H1 (cell line): Measurements from ENCODE around the gene RPS6KA4. TPM values are rescaled to one million over a fixed set of nuclear protein-coding genes. Genes with fewer than 3 reads are reported as not detected.

ENCODE experiments used
- CTCF ChIA-PET: fragments of 300-600 bp; sonication (Branson Sonifier 250); formaldehyde crosslinking; loops from one replicate; lab custom pipeline; 2021; ENCODE audit not compliant: partially characterized antibody; lab: Charles Lee
- POLR2A ChIA-PET: fragments of 300-600 bp; sonication (Branson Sonifier 250); formaldehyde crosslinking; loops from one replicate; lab custom pipeline; 2021; ENCODE audit warnings: inconsistent platforms; ENCODE audit not compliant: partially characterized antibody; lab: Charles Lee
- DNase-seq, 2 experiments: peaks; one replicate each; pipeline versions ENCODE4 v3.0.0 to v3.0.0-alpha.2; 2010 to 2022; ENCODE audit warnings: low spot score in 2 of 2, low read depth in 1 of 2, mixed read lengths in 1 of 2
- FAIRE-seq: peaks from 2 replicates; lab custom pipeline; 2011; peaks lifted over from hg19 to GRCh38; lab: Jason Lieb, UNC
- H2AFZ ChIP-seq: 2 replicates; pipeline ENCODE4 v1.8.1; 2012; ENCODE audit warnings: low read length, inconsistent platforms
- H2AK5ac ChIP-seq: 2 replicates; pipeline ENCODE4 v1.6.1; 2013; ENCODE audit warnings: low read depth, low read length
- H2BK120ac ChIP-seq: replicated peaks from 2 replicates; pipeline ENCODE3; 2013; ENCODE audit warnings: low read depth, low read length, inconsistent platforms
- H2BK12ac ChIP-seq: 2 replicates; pipeline ENCODE4 v1.6.1; 2013; ENCODE audit warnings: low read depth, low read length
- H2BK15ac ChIP-seq: 2 replicates; pipeline ENCODE4 v1.6.1; 2013; ENCODE audit warnings: low read length
- H2BK20ac ChIP-seq: 2 replicates; pipeline ENCODE4 v1.6.1; 2013; ENCODE audit warnings: low read length
- H2BK5ac ChIP-seq: 2 replicates; pipeline ENCODE4 v1.6.1; 2013; ENCODE audit warnings: low read depth, low read length
- H3K14ac ChIP-seq: 2 replicates; pipeline ENCODE4 v1.6.1; 2013; ENCODE audit warnings: inconsistent platforms; ENCODE audit not compliant: insufficient read length
- H3K18ac ChIP-seq: 2 replicates; pipeline ENCODE4 v1.6.1; 2013; ENCODE audit warnings: low read length; ENCODE audit errors: extremely low read depth
- H3K23ac ChIP-seq: 2 replicates; pipeline ENCODE4 v1.6.1; 2013; ENCODE audit warnings: inconsistent platforms; ENCODE audit not compliant: insufficient read length
- H3K23me2 ChIP-seq: 2 replicates; pipeline ENCODE4 v1.6.1; 2013; ENCODE audit warnings: low read depth, low read length
- H3K27ac ChIP-seq: 2 replicates; pipeline ENCODE4 v1.6.1; 2011; ENCODE audit warnings: low read depth, low read length, inconsistent platforms
- H3K27me3 ChIP-seq, 4 experiments: replicated peaks in 1 of 4; 1 replicate in 1 of 4; 2 replicates in 3 of 4; pipeline versions ENCODE4 v1.6.1 to v1.8.1; 2011 to 2013; ENCODE audit warnings: low read length in 3 of 4, mild to moderate bottlenecking in 3 of 4, inconsistent platforms in 2 of 4, mixed read lengths in 2 of 4, moderate library complexity in 1 of 4; ENCODE audit not compliant: control insufficient read depth in 3 of 4, insufficient read depth in 3 of 4; ENCODE audit errors: extremely low read depth in 1 of 4
- H3K36me3 ChIP-seq, 4 experiments: 2 replicates each; pipeline versions ENCODE4 v1.6.1 to v1.8.1; 2011 to 2013; ENCODE audit warnings: mild to moderate bottlenecking in 4 of 4, low read length in 3 of 4, moderate library complexity in 2 of 4, control low read depth in 1 of 4, inconsistent platforms in 1 of 4; ENCODE audit not compliant: insufficient read depth in 4 of 4, control insufficient read depth in 2 of 4
- H3K4ac ChIP-seq: replicated peaks from 2 replicates; pipeline ENCODE3; 2013; ENCODE audit warnings: low read length, low read depth, mixed read lengths, inconsistent platforms; ENCODE audit not compliant: insufficient read length
- H3K4me1 ChIP-seq, 4 experiments: replicated peaks in 1 of 4; 1 replicate in 1 of 4; 2 replicates in 3 of 4; pipeline versions ENCODE4 v1.6.1 to v1.8.1; 2011 to 2013; ENCODE audit warnings: low read length in 3 of 4, inconsistent platforms in 2 of 4, mixed read lengths in 1 of 4; ENCODE audit not compliant: insufficient read depth in 4 of 4, control insufficient read depth in 3 of 4
- H3K4me2 ChIP-seq, 2 experiments: 2 replicates each; pipeline versions ENCODE4 v1.6.1 to v1.8.1; 2011 to 2013; ENCODE audit warnings: low read depth in 2 of 2, low read length in 2 of 2, control low read depth in 1 of 2, inconsistent platforms in 1 of 2, mild to moderate bottlenecking in 1 of 2; ENCODE audit not compliant: insufficient read depth in 1 of 2
- H3K4me3 ChIP-seq, 4 experiments: fragments of 200-600, 300-600 bp in 1 of 4; sonication (generic), shearing (Covaris generic), sonication (Bioruptor Twin) in 1 of 4; 2 replicates each; pipeline versions ENCODE4 v1.5.1 to v1.8.1; 2011 to 2016; ENCODE audit warnings: low read length in 4 of 4, low read depth in 3 of 4, control low read depth in 2 of 4, inconsistent platforms in 2 of 4, mild to moderate bottlenecking in 2 of 4, mixed read lengths in 1 of 4, moderate library complexity in 1 of 4; ENCODE audit not compliant: insufficient read depth in 2 of 4; ENCODE audit errors: extremely low read depth in 1 of 4
- H3K56ac ChIP-seq: replicated peaks from 2 replicates; pipeline ENCODE3; 2013; ENCODE audit warnings: low read depth, mild to moderate bottlenecking, mixed read lengths, low read length, inconsistent platforms; ENCODE audit not compliant: insufficient read length
- H3K79me1 ChIP-seq: 2 replicates; pipeline ENCODE4 v1.6.1; 2013; ENCODE audit warnings: low read depth, low read length, control low read depth
- H3K79me2 ChIP-seq, 2 experiments: 2 replicates each; pipeline versions ENCODE4 v1.6.1 to v1.8.1; 2012 to 2013; ENCODE audit warnings: low read length in 2 of 2, mild to moderate bottlenecking in 2 of 2, inconsistent platforms in 1 of 2; ENCODE audit not compliant: insufficient read depth in 2 of 2, control insufficient read depth in 1 of 2
- H3K9ac ChIP-seq, 4 experiments: replicated peaks in 1 of 4; 1 replicate in 1 of 4; 2 replicates in 3 of 4; pipeline versions ENCODE4 v1.6.1 to v1.8.1; 2011 to 2013; ENCODE audit warnings: low read depth in 3 of 4, low read length in 3 of 4, control low read depth in 2 of 4, mild to moderate bottlenecking in 2 of 4, moderate library complexity in 2 of 4, inconsistent platforms in 1 of 4; ENCODE audit errors: extremely low read depth in 1 of 4
- H3K9me3 ChIP-seq, 2 experiments: 2 replicates each; pipeline versions ENCODE4 v1.6.1 to v1.8.1; 2012 to 2013; ENCODE audit warnings: mild to moderate bottlenecking in 2 of 2, moderate library complexity in 2 of 2, control low read depth in 1 of 2, inconsistent platforms in 1 of 2, low read depth in 1 of 2, low read length in 1 of 2, mixed read lengths in 1 of 2; ENCODE audit not compliant: insufficient read depth in 2 of 2
- H4K20me1 ChIP-seq, 2 experiments: replicated peaks in 1 of 2; 2 replicates each; pipeline versions ENCODE3 to v1.8.1; 2011 to 2013; ENCODE audit warnings: inconsistent platforms in 2 of 2, low read length in 2 of 2, mild to moderate bottlenecking in 1 of 2; ENCODE audit not compliant: insufficient read depth in 2 of 2, control insufficient read depth in 1 of 2
- H4K5ac ChIP-seq: 2 replicates; pipeline ENCODE4 v1.6.1; 2013; ENCODE audit warnings: low read length, low read depth, mixed read lengths, inconsistent platforms; ENCODE audit not compliant: insufficient read length
- H4K8ac ChIP-seq: 2 replicates; pipeline ENCODE4 v1.8.0; 2013; ENCODE audit warnings: mild to moderate bottlenecking, moderate library complexity, low read length, inconsistent platforms; ENCODE audit not compliant: insufficient read depth; ENCODE audit errors: extremely low read depth
- H4K91ac ChIP-seq: replicated peaks from 2 replicates; pipeline ENCODE3; 2013; ENCODE audit warnings: low read length, mixed read lengths, inconsistent platforms; ENCODE audit not compliant: insufficient read length
- CBX8 ChIP-seq: fragments of 300-800, 300-1000 bp; sonication (generic); IDR thresholded peaks from 2 replicates; pipeline ENCODE4 v1.7.1; 2016; ENCODE audit warnings: low read depth, low read length, borderline replicate concordance
- EP300 ChIP-seq, 2 experiments: IDR thresholded peaks; 1 replicate in 1 of 2; 2 replicates in 1 of 2; pipeline ENCODE4 v1.6.1; 2011 to 2012; ENCODE audit warnings: low read depth in 2 of 2, low read length in 2 of 2, mild to moderate bottlenecking in 2 of 2, borderline replicate concordance in 1 of 2, inconsistent platforms in 1 of 2, moderate library complexity in 1 of 2
- EZH2 ChIP-seq: fragments of 200-600 bp; sonication (generic); IDR thresholded peaks from 2 replicates; pipeline ENCODE4 v1.7.1; 2012; ENCODE audit warnings: low read depth, mild to moderate bottlenecking, moderate library complexity, low read length, inconsistent platforms; ENCODE audit not compliant: severe bottlenecking
- JUN ChIP-seq: IDR thresholded peaks from 2 replicates; pipeline ENCODE4 v1.6.1; 2011; ENCODE audit warnings: low read depth, mild to moderate bottlenecking, improper control_type of control experiment, low read length
- KDM5A ChIP-seq: fragments of 200-600 bp; IDR thresholded peaks from 2 replicates; pipeline ENCODE4 v1.7.1; 2012; ENCODE audit warnings: mild to moderate bottlenecking, low read length, inconsistent platforms, mixed read lengths
- MAX ChIP-seq: IDR thresholded peaks from 2 replicates; pipeline ENCODE4 v1.6.1; 2012; ENCODE audit warnings: inconsistent platforms
- NANOG ChIP-seq: IDR thresholded peaks from 2 replicates; pipeline ENCODE4 v1.6.1; 2011; ENCODE audit warnings: low read length, low read depth, mild to moderate bottlenecking, inconsistent platforms; ENCODE audit not compliant: insufficient read depth, poor library complexity, severe bottlenecking
- NRF1 ChIP-seq: IDR thresholded peaks from 2 replicates; pipeline ENCODE4 v1.6.1; 2011; ENCODE audit warnings: mild to moderate bottlenecking, low read depth, low read length, improper control_type of control experiment
- SIRT6 ChIP-seq: IDR thresholded peaks from one replicate; pipeline ENCODE4 v1.7.1; 2012; ENCODE audit warnings: low read length, inconsistent platforms
- SP1 ChIP-seq: IDR thresholded peaks from 2 replicates; pipeline ENCODE4 v1.6.1; 2011; ENCODE audit warnings: low read depth, low read length
- TEAD4 ChIP-seq: IDR thresholded peaks from 2 replicates; pipeline ENCODE4 v1.6.1; 2012; ENCODE audit warnings: low read depth, low read length, inconsistent platforms, mixed read lengths
- YY1 ChIP-seq: IDR thresholded peaks from 2 replicates; pipeline ENCODE4 v1.6.1; 2011; ENCODE audit warnings: low read depth, mild to moderate bottlenecking, low read length
- WGBS, 2 experiments: shearing (Covaris generic) in 1 of 2; methylation state at CpG; one replicate each; pipeline versions ENCODE4 v1.1.6 to v1.1.7; 2013 to 2015; ENCODE audit warnings: low lambda C conversion rate in 2 of 2, mixed read lengths in 2 of 2, inconsistent platforms in 1 of 2, low coverage in 1 of 2, missing lambda C conversion rate in 1 of 2; ENCODE audit not compliant: insufficient replicate concordance in 2 of 2, insufficient coverage in 1 of 2, insufficient read length in 1 of 2; ENCODE audit errors: extremely low coverage in 1 of 2, missing lambda C conversion rate in 1 of 2; 5-methylcytosine and 5-hydroxymethylcytosine counted together
- polyA plus RNA-seq, 7 experiments: library from polyadenylated mRNA; depleted of rRNA in 3 of 7; stranded (reverse) in 5 of 7; unstranded in 2 of 7; fragments of >200 nt in 5 of 7; fragments of 200-250 nt in 2 of 7; gene quantifications; 1 replicate in 5 of 7; 2 replicates in 1 of 7; 4 replicates in 1 of 7; pipeline versions ENCODE4 v1.2.1 to v1.2.3, GENCODE V29; 2011 to 2013; ENCODE audit warnings: missing spikeins in 2 of 7, mixed read lengths in 2 of 7
- total RNA-seq: library from RNA; stranded (reverse); fragmentation: NEBNext Ultra II Directional; extraction: Animal tissue kit (Norgen Biotek cat#: 25700); gene quantifications from 2 replicates; pipeline ENCODE4 v1.2.1, GENCODE V29; 2021

Gene RPS6KA4
- total and polyA plus RNA-seq, 2 of the 8 experiments (the other 6 are each of a cell fraction or from before 2014, with no cell fraction given), result 8.2 to 12.6 TPM

GRCh38 chr11:64384028-64384737 lies 25.2 kb downstream of the RPS6KA4 start:
- Histone ChIP-seq H3K27ac (no peak overlapping the region), H3K18ac (no peak overlapping the region), H3K4me1 (peaks cover 0 to 2% (median 0%) of the 10 kb centered on the region in 4 experiments; a peak in 4 of 7 replicates), H2BK15ac (no peak overlapping the region), H3K4me3 (no peak overlapping the region), H3K79me2 (no peaks in the 10 kb centered on the region), H3K23me2 (peaks cover 7% of the 10 kb centered on the region; the same call in 1 of the 2 replicates), H2BK5ac (no peak overlapping the region), H4K8ac (no peak overlapping the region), H3K9me3 (no peaks in the 10 kb centered on the region; a peak in 1 of 4 replicates), H3K56ac (no peak overlapping the region), H3K4ac (no peak overlapping the region), H3K23ac (no peak overlapping the region), H3K14ac (no peak overlapping the region), H3K9ac (no peak overlapping the region), H2BK120ac (no peak overlapping the region), H2BK12ac (no peak overlapping the region), H4K20me1 (no peaks in the 10 kb centered on the region), H4K5ac (no peak overlapping the region), H4K91ac (no peak overlapping the region), H3K79me1 (no peaks in the 10 kb centered on the region; the same call in 1 of the 2 replicates), H2AFZ (no peak overlapping the region), H3K4me2 (no peak overlapping the region), H2AK5ac (no peak overlapping the region), H2BK20ac (no peak overlapping the region), H3K36me3 (peaks cover 0 to 3% (median 0%) of the 10 kb centered on the region in 4 experiments; a peak in 1 of 8 replicates), H3K27me3 (no peaks in the 10 kb centered on the region; a peak in 1 of 7 replicates)
- ChIA-PET POLR2A (interaction anchor here (0.7 to 1.0 kb wide), 2 partner anchors 8 to 16 kb away, joined by 3 read pairs; no protein-coding TSS in a partner anchor), CTCF (interaction anchor here (0.7 to 3.0 kb wide), 11 partner anchors 11 to 268 kb away, joined by 3 to 16 read pairs (median 4); no protein-coding TSS in a partner anchor)
- DNase-seq (no peak), FAIRE-seq (no peak)
- WGBS, 2 experiments, result 70% methylated on average over 17 of the region's 17 CpGs; no CpG with 5 or more reads in 1 of the 2 experiments
- TF ChIP-seq NRF1, result no peak
- no peak for TF ChIP-seq SIRT6
- no peak for TF ChIP-seq MAX
- TF ChIP-seq EZH2, result no peak
- TF ChIP-seq CBX8, result no peak
- no peak for TF ChIP-seq SP1
- TF ChIP-seq TEAD4, result no peak
- TF ChIP-seq EP300 (IDR thresholded peaks at IDR 0.05; ENCODE audit: borderline replicate concordance in 1 of 2, low read depth in 2 of 2, low read length in 2 of 2), result no peak
- no peak for TF ChIP-seq YY1
- no peak for TF ChIP-seq KDM5A
- TF ChIP-seq JUN, result no peak
- TF ChIP-seq NANOG, result no peak
